SK-N-SH treated with all-trans-retinoic acid at 6 μM for 48 hours (cell line): ENCODE data around the gene ANK3.
A peak's percentile ranks its signal among the peaks of the same experiment; 100 is the strongest.

ENCODE experiments used
- ARNTL ChIP-seq: fragments of 450-650 bp; formaldehyde crosslinking; IDR thresholded peaks from 2 replicates; pipeline ENCODE4 v1.5.0; 2020; ENCODE audit warnings: low read depth, mild to moderate bottlenecking, moderate library complexity, borderline replicate concordance
- BACH2 ChIP-seq: fragments of 250-450 bp; sonication (Bioruptor Pico); IDR thresholded peaks from 2 replicates; pipeline ENCODE4 v1.9.0; 2021; ENCODE audit warnings: mild to moderate bottlenecking, borderline replicate concordance
- ISL1 ChIP-seq: fragments of 250-450 bp; sonication (Bioruptor Pico); IDR thresholded peaks from 2 replicates; pipeline ENCODE4 v2.1.2; 2022; ENCODE audit warnings: mild to moderate bottlenecking, moderate library complexity
- OSR1 ChIP-seq: fragments of 250-450 bp; sonication (Bioruptor Pico); IDR thresholded peaks from 2 replicates; pipeline ENCODE4 v1.8.0; 2022; ENCODE audit warnings: moderate library complexity, mild to moderate bottlenecking, inconsistent platforms
- PATZ1 ChIP-seq: fragments of 250-450 bp; sonication (Bioruptor Pico); IDR thresholded peaks from 2 replicates; pipeline ENCODE4 v1.8.0; 2020; ENCODE audit warnings: mild to moderate bottlenecking, moderate library complexity, borderline replicate concordance
- PPARA ChIP-seq: fragments of 250-450 bp; sonication (Bioruptor Pico); IDR thresholded peaks from 2 replicates; pipeline ENCODE4 v1.5.0; 2020; ENCODE audit warnings: mild to moderate bottlenecking, borderline replicate concordance
- ZNF70 ChIP-seq: fragments of 450-650 bp; formaldehyde crosslinking; IDR thresholded peaks from 2 replicates; pipeline ENCODE4 v1.5.0; 2020; ENCODE audit warnings: mild to moderate bottlenecking, moderate library complexity

- TF ChIP-seq PATZ1 (CRISPR knock-in tag): 0 out of 2 replicates have a peak, but pooled peaks have one; percentile 20
- no peak for TF ChIP-seq OSR1 (CRISPR knock-in tag)
- TF ChIP-seq ZNF70 (CRISPR knock-in tag): no peak
- TF ChIP-seq ARNTL: no peak
- no peak for TF ChIP-seq PPARA
- TF ChIP-seq BACH2 (CRISPR knock-in tag): no peak
- peak; percentile 55 for TF ChIP-seq ISL1 (CRISPR knock-in tag)
Observed at GRCh38 chr10:60384708-60385398, 4.8 kb downstream of the ANK3 start.
